ENCODE results near the gene ZNF609.
"Not testable (repeated sequence)": the region's sequence is repeated elsewhere in the genome, so short reads cannot be mapped to it uniquely, and the experiment has no call there.

Gene ZNF609

GRCh38 chr15:64583983-64584382 lies 123.6 kb downstream of the ZNF609 start:
- DNase-seq (ENCODE audit: low read depth in 2 of 2), result no peak

- DNase-seq (ENCODE audit: low read depth in 2 of 2), result no peak
Measured at GRCh38 chr15:64586259-64586870, 126.0 kb downstream of the ZNF609 start.

GRCh38 chr15:64586984-64587383 lies 126.6 kb downstream of the ZNF609 start:
- DNase-seq (ENCODE audit: low read depth in 2 of 2), result no peak

- no peak for DNase-seq (ENCODE audit: low read depth in 2 of 2)
Measured at GRCh38 chr15:64589435-64590084, 129.2 kb downstream of the ZNF609 start.

- DNase-seq (ENCODE audit: low read depth in 2 of 2), result not testable (repeated sequence)
Measured at GRCh38 chr15:64592845-64593244, 132.5 kb downstream of the ZNF609 start.

GRCh38 chr15:64596701-64597476 lies 136.5 kb downstream of the ZNF609 start:
- DNase-seq (ENCODE audit: low read depth in 2 of 2), result no peak

- DNase-seq (ENCODE audit: low read depth in 2 of 2), result no peak
Measured at GRCh38 chr15:64597477-64597822, 137.1 kb downstream of the ZNF609 start.

GRCh38 chr15:64599226-64599625 lies 138.8 kb downstream of the ZNF609 start:
- no peak for DNase-seq (ENCODE audit: low read depth in 2 of 2)

- no peak for DNase-seq (ENCODE audit: low read depth in 2 of 2)
Measured at GRCh38 chr15:64599716-64600115, 139.3 kb downstream of the ZNF609 start.

GRCh38 chr15:64600794-64601193 lies 140.4 kb downstream of the ZNF609 start:
- no peak for DNase-seq (ENCODE audit: low read depth in 2 of 2)

GRCh38 chr15:64604319-64604718 lies 143.9 kb downstream of the ZNF609 start:
- no peak for DNase-seq (ENCODE audit: low read depth in 2 of 2)

GRCh38 chr15:64607416-64607815 lies 147.0 kb downstream of the ZNF609 start:
- DNase-seq (ENCODE audit: low read depth in 2 of 2), result not testable (repeated sequence)

GRCh38 chr15:64610257-64610919 lies 150.0 kb downstream of the ZNF609 start:
- DNase-seq (ENCODE audit: low read depth in 2 of 2), result no peak

GRCh38 chr15:64611085-64611725 lies 150.8 kb downstream of the ZNF609 start:
- no peak for DNase-seq (ENCODE audit: low read depth in 2 of 2)

GRCh38 chr15:64614519-64614918 lies 154.1 kb downstream of the ZNF609 start:
- DNase-seq (ENCODE audit: low read depth in 2 of 2), result no peak

- DNase-seq (ENCODE audit: low read depth in 2 of 2), result no peak
Measured at GRCh38 chr15:64617727-64618126, 157.3 kb downstream of the ZNF609 start.

- DNase-seq (ENCODE audit: low read depth in 2 of 2), result no peak
Measured at GRCh38 chr15:64618138-64618537, 157.8 kb downstream of the ZNF609 start.

GRCh38 chr15:64618540-64618939 lies 158.2 kb downstream of the ZNF609 start:
- DNase-seq (ENCODE audit: low read depth in 2 of 2), result no peak

- DNase-seq (ENCODE audit: low read depth in 2 of 2), result no peak
Measured at GRCh38 chr15:64619880-64620839, 159.8 kb downstream of the ZNF609 start.

GRCh38 chr15:64621056-64621455 lies 160.7 kb downstream of the ZNF609 start:
- DNase-seq (ENCODE audit: low read depth in 2 of 2), result no peak

All from stimulated activated CD8-positive, alpha-beta memory T cell treated with anti-CD3 and anti-CD28 coated beads, Interleukin-2, amount 100 ng/mL, for 48 hours (primary cell).